SH-SY5Y (cell line): ENCODE data around the gene CUBN.

Experiments used
- GATA2 ChIP-seq: IDR thresholded peaks from 2 replicates; pipeline ENCODE4 v1.6.1; 2011; ENCODE audit warnings: mild to moderate bottlenecking, low read depth, low read length
- GATA3 ChIP-seq: IDR thresholded peaks from 2 replicates; pipeline ENCODE4 v1.6.1; 2011; ENCODE audit warnings: low read depth, mild to moderate bottlenecking, low read length, moderate library complexity

DNA sequence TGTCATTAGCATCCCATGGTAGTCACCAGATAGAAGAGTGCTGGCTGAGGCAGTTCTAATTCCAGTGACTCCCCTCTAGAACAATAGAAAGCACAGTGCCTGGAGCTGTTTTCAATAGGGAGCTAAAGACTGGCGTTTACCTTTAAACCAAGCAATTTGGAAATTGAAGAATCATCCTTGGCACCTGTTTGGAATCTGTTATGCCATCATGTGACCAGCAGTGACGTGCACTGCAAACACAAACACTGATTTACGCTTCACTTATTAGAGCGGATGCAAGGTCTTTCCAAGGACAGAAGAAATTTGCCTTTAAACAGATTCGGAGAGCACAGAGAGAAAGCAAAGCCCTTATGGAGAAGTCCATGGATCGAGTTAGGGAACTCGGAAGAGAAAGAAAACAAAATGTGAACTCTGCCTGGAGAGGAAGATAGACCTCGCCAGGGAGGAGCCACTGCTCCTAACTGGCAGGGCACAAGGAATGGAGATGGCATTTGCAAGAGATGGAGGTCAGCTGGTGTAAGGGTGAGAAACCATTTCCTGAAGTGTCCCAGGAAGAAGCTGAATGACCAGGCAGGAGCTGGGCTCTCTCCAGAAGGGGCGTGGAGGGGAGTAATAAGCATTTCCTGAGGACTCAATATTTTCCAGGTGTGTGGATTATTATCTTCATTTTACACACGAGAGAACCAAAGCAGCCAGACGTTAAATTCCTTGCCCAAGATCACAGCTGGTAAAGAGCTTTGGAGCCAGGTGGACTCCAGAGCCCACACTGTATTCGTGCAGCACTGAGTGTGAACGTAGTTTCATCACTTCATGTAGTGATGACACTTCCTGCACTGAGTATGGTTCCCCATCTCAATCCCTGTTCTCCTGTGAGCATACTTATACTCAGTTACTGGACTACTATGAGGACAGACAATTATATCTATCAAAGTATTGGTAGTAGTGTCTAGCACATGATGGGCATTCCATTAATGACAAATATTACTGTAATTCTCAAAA lies 97.7 kb downstream of the CUBN start:
- TF ChIP-seq GATA2 (no peak), GATA3 (no peak)
